Mucosa of stomach (tissue), 1 donor: ENCODE measurements around the gene CCDC187.

Experiments
- H3K27me3 ChIP-seq: one replicate; pipeline ENCODE4 v1.7.0; 2013; ENCODE audit warnings: mild to moderate bottlenecking, low read length; ENCODE audit not compliant: control insufficient read depth, insufficient read depth
- H3K36me3 ChIP-seq: one replicate; pipeline ENCODE4 v1.7.0; 2013; ENCODE audit warnings: low read length; ENCODE audit not compliant: control insufficient read depth, insufficient read depth
- H3K4me1 ChIP-seq: one replicate; pipeline ENCODE4 v1.7.0; 2013; ENCODE audit warnings: mild to moderate bottlenecking, low read length; ENCODE audit not compliant: control insufficient read depth, insufficient read depth
- H3K4me3 ChIP-seq: one replicate; pipeline ENCODE4 v1.7.0; 2013; ENCODE audit warnings: low read length
- H3K9ac ChIP-seq: one replicate; pipeline ENCODE4 v1.7.0; 2013; ENCODE audit warnings: mild to moderate bottlenecking, low read length, moderate library complexity
- H3K9me3 ChIP-seq: one replicate; pipeline ENCODE4 v1.7.0; 2013; ENCODE audit warnings: mild to moderate bottlenecking, low read length, moderate library complexity; ENCODE audit not compliant: control insufficient read depth
- donor health status: Pancreatic carcinoma.

The CCDC187 gene

DNA sequence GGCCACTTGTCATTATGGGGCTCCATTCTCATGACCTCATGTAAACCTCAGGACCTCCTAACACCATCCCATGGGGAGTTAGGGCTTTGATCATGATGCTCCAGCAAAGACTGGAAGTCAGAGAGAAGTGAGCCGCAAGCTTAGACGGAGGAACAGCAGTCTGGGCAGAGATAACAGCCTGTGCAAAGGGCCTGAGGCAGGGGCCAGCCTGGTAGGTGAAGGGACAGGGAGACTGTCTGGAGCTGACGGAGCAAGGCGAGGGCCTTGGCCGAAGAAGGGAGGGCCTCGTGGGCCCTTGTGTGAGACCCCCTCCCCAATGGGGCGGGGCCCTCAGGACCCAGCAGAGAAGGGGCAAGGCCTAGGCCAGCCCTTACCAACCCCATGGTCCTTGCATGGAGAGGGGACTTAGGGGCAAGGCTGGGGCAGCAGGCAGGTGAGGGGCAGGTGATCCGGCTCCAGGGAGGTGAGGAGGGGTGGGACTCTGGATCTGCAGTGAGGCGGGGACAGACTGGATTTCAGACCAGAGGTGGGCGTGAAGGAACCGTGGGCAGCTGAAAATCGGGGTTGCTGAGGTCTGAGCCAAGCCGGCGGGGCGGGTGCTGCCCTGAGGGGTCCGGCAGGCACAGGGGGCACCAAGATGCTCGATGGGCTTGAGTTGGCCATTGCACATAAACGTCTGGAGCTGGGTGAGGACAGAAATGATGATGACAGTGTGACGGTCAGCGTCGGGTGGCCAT, 40.8 kb upstream of the CCDC187 start:
- no peaks in the 10 kb centered on the region for H3K36me3 ChIP-seq
- H3K27me3 ChIP-seq = peaks cover 21% of the 10 kb centered on the region
- H3K4me1 ChIP-seq = peaks cover 32% of the 10 kb centered on the region
- H3K9me3 ChIP-seq = no peaks in the 10 kb centered on the region
- H3K9ac ChIP-seq = no peak overlapping the region
- H3K4me3 ChIP-seq = no peak overlapping the region

DNA sequence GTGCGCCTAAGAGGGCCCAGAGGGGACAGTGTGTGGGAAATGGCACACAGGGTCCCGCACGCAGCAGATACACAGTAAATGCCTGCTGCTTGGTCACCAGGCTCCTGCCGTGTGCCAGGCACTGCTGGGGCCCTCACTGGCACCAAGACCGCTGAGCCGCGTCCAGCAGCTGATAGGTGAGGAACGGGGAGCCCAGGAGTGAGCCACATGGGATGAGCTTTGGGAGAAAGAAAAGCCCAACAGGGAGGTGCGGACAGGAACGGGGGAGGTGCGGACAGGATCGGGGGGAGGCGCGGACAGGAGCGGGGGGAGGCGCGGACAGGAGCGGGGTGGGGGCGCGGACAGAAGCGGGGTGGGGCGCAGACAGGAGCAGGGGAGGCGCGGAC, 40.0 kb upstream of the CCDC187 start:
- no peak overlapping the region for H3K9ac ChIP-seq
- peaks cover 32% of the 10 kb centered on the region for H3K4me1 ChIP-seq
- H3K9me3 ChIP-seq = no peaks in the 10 kb centered on the region
- peaks cover 21% of the 10 kb centered on the region for H3K27me3 ChIP-seq
- H3K36me3 ChIP-seq = no peaks in the 10 kb centered on the region
- H3K4me3 ChIP-seq = no peak overlapping the region

DNA sequence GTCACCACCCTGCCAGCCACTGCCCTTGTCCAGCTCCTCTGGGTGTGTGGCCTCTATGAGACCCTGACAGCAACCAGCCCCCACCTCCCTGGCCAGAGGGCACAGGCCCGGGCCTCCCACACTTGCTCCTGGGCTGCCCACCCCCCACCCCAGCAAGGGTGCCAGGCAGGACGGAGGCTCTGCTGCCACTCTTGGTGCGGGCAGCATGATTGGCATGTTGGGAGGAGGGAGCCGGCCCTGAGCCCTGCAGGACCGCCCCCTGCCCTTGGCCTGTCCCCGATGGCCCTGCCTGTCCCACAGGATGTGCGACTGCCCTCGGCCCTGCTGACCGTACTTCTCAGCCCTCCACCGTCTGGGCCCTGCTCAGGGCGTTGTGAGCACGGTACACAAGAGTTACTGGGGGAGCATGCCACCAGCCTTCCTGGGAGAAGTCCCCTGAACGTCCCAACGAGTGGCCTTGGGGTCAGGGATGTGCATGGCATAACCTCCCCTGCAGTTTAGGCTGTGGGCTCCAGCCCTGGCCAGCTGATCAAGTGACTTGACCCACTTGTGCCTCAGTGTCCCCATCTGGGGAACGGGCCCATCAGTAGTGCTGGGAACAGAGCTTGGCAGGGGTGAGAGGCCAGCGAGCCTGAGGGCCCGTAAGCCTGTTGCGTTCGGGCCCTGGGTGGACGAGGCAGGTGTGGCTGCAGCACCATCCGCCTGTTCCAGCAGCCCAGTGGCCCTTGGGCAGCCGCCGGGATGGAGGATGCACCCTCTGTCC, 39.4 kb upstream of the CCDC187 start:
- Histone ChIP-seq H3K27me3 (peaks cover 21% of the 10 kb centered on the region), H3K9me3 (no peaks in the 10 kb centered on the region), H3K36me3 (no peaks in the 10 kb centered on the region), H3K4me1 (peaks cover 32% of the 10 kb centered on the region), H3K9ac (no peak overlapping the region), H3K4me3 (no peak overlapping the region)

DNA sequence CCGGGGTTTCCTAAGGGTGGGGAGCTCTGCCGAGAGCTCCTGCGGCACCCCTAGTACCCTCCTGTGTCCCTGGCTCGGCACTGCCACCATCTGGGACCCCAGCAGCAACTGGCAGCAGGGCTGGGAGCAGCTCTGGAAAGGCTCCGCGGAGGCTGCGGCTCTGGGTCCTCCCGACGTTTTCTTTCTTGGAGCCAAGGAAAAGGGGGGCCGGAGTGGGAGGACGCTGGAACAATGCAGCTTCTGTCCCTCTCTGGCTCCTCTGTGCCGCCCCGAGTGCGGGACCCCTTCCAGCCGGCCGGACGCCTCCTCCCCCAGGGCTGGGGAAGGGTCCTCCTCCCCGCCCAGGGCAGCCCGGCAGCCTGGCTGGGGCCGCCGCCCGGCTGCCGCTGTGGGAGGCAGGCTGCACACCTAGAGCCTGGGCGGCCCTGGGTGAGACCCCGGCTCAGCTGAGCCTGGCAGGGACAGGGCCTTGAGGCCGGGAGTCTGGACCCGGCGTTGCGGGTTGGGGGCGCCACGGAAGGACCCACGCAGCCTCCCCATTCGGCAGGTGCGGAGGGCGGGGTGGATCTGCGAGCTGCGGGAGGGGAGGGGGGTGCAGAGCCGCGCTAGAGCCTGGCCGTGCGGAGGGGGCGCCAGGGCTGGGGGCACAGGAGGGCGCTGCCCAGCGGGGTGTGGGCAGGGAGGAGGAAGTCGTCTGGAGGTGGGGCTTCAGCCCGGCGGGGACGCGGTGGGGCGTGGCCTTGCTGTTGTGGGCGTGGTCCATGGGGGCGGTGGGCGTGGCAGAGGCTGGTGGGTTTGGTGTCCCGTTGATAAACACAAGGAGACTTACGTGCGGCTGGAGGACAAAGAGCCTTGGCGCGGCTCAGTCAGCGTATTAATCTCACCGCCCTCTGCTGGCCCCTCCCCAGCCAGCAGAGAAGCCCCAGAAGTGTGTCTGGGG, 38.6 kb upstream of the CCDC187 start:
- no peaks in the 10 kb centered on the region for H3K9me3 ChIP-seq
- peaks cover 21% of the 10 kb centered on the region for H3K27me3 ChIP-seq
- peak overlapping the region; percentile 47 for H3K9ac ChIP-seq
- peaks cover 32% of the 10 kb centered on the region for H3K4me1 ChIP-seq
- no peaks in the 10 kb centered on the region for H3K36me3 ChIP-seq
- H3K4me3 ChIP-seq = peak overlapping the region; percentile 41

DNA sequence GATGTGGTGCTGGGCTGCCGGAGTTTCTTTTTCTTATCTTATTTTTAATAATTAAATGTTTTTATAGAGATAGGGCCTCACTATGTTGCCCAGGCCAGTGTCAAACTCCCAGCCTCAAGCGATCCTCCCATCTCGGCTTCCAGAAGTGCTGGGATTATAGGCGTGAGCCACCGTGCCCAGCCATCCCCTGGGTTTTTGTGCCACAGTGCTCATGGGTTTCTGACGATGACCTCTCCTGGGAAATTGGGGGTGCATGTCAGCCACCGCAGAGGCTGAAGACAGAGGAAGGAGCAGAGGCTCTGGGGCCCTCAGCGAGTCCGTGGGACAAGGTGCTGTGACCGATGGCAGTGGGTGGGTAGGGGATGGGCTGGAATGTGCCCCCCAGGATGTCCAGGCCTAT, 37.9 kb upstream of the CCDC187 start:
- peaks cover 21% of the 10 kb centered on the region for H3K27me3 ChIP-seq
- H3K9ac ChIP-seq = peak overlapping the region; percentile 47
- H3K9me3 ChIP-seq = no peaks in the 10 kb centered on the region
- no peak overlapping the region for H3K4me3 ChIP-seq
- no peaks in the 10 kb centered on the region for H3K36me3 ChIP-seq
- H3K4me1 ChIP-seq = peaks cover 32% of the 10 kb centered on the region

DNA sequence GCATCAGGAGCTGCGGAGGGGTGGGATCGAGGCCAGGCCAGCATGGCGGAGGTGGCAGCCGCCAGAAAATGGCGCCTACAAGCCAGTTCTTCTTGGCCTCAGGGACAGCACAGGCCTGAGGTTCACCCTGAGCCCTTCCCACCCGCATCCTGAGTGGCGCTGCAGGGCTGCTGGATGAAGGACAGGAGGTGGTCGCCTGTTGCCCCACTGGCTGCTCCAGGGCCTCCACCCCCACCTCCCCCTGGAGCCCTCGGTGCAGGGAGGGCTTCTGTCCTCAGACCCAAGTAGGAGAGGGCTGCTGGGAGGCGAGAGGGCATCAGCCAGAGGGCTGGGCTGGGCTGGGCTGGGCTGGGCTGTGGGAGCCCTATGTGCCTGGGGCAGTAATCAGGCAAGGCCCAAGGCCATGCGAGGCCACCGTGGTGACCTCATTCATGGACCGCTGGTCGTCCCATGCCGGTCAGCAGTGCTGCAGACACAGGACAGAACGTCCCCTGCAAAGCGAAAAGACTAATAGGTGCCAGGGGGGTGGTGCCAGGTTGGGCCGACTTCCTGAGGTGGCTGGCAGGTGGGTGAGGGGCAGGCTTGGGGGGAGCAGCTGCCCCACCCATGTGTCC, 37.3 kb upstream of the CCDC187 start:
- Histone ChIP-seq H3K27me3 (peaks cover 18% of the 10 kb centered on the region), H3K9me3 (no peaks in the 10 kb centered on the region), H3K4me1 (peaks cover 28% of the 10 kb centered on the region), H3K4me3 (no peak overlapping the region), H3K36me3 (no peaks in the 10 kb centered on the region), H3K9ac (no peak overlapping the region)

DNA sequence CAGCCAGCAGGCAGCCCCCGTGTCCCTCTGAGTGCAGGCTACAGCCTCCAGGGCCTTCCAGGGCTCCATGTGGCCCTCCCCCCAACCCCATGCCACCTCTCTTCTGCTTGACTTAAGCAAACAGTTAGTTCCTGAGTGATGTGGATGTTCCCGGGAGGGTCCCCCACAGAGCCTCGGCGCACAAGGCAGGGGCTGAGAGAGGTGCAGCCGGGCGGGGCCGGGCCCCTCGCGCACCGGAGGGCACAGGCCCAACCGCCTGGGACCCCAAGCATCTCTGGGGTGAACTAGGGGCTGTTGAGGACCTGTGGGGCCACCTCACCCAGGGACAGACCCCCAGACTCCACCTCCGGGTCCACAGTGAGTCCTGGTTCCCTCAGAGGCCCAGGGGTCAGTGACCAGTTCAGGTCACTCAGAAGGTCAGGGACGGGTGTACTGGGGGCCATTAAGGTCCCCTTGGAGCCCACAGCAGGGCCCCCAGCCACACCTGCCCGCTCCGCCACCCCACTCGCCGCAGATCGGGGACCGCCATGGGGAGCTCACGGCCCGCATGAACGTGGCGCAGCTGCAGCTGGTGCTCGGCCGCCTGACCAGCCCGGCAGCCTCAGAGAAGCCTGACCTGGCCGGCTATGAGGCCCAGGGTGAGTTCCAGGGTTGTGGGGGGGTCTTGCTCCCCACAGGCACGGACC, 36.6 kb upstream of the CCDC187 start:
- H3K4me1 ChIP-seq = peaks cover 22% of the 10 kb centered on the region
- no peaks in the 10 kb centered on the region for H3K9me3 ChIP-seq
- no peaks in the 10 kb centered on the region for H3K36me3 ChIP-seq
- no peak overlapping the region for H3K4me3 ChIP-seq
- no peak overlapping the region for H3K9ac ChIP-seq
- H3K27me3 ChIP-seq = peaks cover 16% of the 10 kb centered on the region

DNA sequence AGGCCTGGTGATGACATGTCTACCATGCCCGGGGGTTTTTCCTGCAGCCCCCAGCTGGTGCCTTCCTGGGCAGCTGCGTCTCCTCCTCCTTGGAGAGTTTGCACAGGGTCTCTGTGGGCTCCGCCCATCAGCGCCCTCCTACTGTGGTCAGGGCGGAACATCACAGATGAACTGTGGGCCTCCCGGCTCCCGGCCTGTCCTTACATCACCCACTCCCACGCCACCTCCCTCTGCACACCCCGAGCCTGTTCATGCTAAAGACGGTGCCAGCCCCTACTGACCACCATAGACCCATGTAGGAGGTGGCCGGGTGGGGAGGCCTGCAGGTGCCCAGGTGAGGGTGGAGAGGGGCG, 36.0 kb upstream of the CCDC187 start:
- peaks cover 16% of the 10 kb centered on the region for H3K27me3 ChIP-seq
- H3K9ac ChIP-seq = no peak overlapping the region
- H3K4me1 ChIP-seq = peaks cover 19% of the 10 kb centered on the region
- H3K9me3 ChIP-seq = no peaks in the 10 kb centered on the region
- no peaks in the 10 kb centered on the region for H3K36me3 ChIP-seq
- no peak overlapping the region for H3K4me3 ChIP-seq

DNA sequence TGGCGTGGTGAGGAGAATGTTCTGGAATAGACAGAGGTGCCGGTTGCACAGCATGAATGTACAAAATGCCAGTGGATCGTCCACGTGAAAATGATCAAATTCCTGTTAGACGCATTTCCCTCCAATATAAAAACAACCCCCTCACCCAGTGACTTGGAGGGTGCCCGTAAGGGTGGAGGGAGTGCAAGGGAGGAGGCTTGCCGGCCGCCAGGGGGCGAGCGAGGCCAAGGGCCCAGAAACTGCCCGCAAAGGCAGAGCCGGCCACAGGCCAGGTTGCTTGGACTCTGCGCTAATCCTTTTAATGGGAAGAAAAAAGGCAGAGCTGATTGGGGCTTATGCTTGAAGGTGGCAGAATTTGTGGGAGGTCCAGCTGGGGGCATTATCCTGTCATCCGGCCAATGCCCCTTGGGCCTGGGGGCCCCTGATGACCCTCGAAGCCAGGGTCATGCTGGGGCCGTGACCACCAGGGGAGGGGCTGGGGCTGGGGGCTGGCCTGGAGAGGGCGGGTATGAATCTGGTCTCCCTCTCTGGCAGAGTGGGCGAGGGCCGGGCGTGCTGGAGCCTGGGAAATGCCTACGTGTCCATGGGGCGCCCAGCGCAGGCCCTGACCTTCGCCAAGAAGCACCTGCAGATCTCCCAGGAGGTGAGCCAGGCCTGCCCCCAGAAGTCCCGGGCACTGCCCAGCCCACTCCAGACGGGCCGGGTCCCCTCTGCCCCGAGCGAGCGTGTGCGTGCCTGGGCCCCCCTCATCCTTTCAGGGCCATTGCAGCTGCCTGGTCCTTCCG, 35.5 kb upstream of the CCDC187 start:
- H3K9ac ChIP-seq = no peak overlapping the region
- peaks cover 12% of the 10 kb centered on the region for H3K27me3 ChIP-seq
- H3K4me1 ChIP-seq = peaks cover 19% of the 10 kb centered on the region
- no peak overlapping the region for H3K4me3 ChIP-seq
- H3K9me3 ChIP-seq = no peaks in the 10 kb centered on the region
- no peaks in the 10 kb centered on the region for H3K36me3 ChIP-seq

DNA sequence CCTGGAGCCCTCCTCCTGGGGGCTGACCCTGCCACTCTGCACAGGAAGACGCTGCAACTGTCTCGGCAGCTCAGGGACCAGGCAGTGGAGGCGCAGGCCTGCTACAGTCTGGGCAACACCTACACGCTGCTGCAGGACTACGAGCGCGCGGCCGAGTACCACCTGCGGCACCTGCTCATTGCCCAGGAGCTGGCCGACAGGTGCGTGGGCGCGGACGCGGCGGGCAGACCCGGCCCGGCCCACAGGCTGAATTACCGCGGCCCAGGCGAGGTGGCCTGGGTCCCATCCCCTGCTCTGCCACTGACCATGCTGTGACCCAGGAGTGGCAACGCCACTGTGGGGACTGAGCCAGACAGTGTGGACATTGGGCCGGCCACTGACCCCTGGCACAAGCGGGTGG, 34.6 kb upstream of the CCDC187 start:
- H3K27me3 ChIP-seq = peaks cover 11% of the 10 kb centered on the region
- H3K9ac ChIP-seq = no peak overlapping the region
- peaks cover 18% of the 10 kb centered on the region for H3K4me1 ChIP-seq
- H3K9me3 ChIP-seq = no peaks in the 10 kb centered on the region
- H3K36me3 ChIP-seq = no peaks in the 10 kb centered on the region
- H3K4me3 ChIP-seq = no peak overlapping the region
